Nephron (organoid): ENCODE measurements around the gene TSPO2.
"Not testable (repeated sequence)": the region's sequence is repeated elsewhere in the genome, so short reads cannot be mapped to it uniquely, and the experiment has no call there.

Source experiments
- H3K27ac Mint-ChIP-seq, 3 experiments: 2 replicates each; pipeline ENCODE4 v1.8.0; 2020; ENCODE audit warnings: mixed read lengths in 3 of 3, mild to moderate bottlenecking in 2 of 3, moderate library complexity in 1 of 3
- H3K27me3 Mint-ChIP-seq: 2 replicates; pipeline ENCODE4 v1.8.0; 2021; ENCODE audit warnings: low read depth, mild to moderate bottlenecking, moderate library complexity, mixed read lengths
- H3K36me3 Mint-ChIP-seq: 2 replicates; pipeline ENCODE4 v1.8.0; 2020; ENCODE audit warnings: low read depth, mixed read lengths
- H3K4me1 Mint-ChIP-seq: 2 replicates; pipeline ENCODE4 v1.8.0; 2020; ENCODE audit warnings: mixed read lengths
- H3K4me3 Mint-ChIP-seq, 3 experiments: 2 replicates each; pipeline ENCODE4 v1.8.0; 2020; ENCODE audit warnings: mild to moderate bottlenecking in 3 of 3, mixed read lengths in 3 of 3, moderate library complexity in 2 of 3
- H3K9me3 Mint-ChIP-seq: 2 replicates; pipeline ENCODE4 v1.8.0; 2020; ENCODE audit warnings: mixed read lengths
- CTCF ChIP-seq, 3 experiments: fragments of 200-600 bp; sonication (generic); IDR thresholded peaks; one replicate each; pipeline ENCODE4 v1.5.0; 2021; ENCODE audit warnings: antibody characterized with exemption in 3 of 3; ENCODE audit not compliant: unreplicated experiment in 3 of 3

TSPO2 gene

GRCh38 chr6:41009669-41010068 lies 32.6 kb upstream of the TSPO2 start:
- Mint-ChIP-seq H3K9me3 (peaks cover 2% of the 10 kb centered on the region), H3K4me3 (no peak overlapping the region), H3K27me3 (no peaks in the 10 kb centered on the region), H3K36me3 (peaks cover 4% of the 10 kb centered on the region), H3K27ac (no peak overlapping the region), H3K4me1 (peaks cover 14% of the 10 kb centered on the region)
- no peak for TF ChIP-seq CTCF (IDR thresholded peaks at IDR 0.05; ENCODE audit: unreplicated experiment in 3 of 3)

- Mint-ChIP-seq H3K4me1 (peaks cover 14% of the 10 kb centered on the region), H3K36me3 (peaks cover 8% of the 10 kb centered on the region), H3K4me3 (no peak overlapping the region), H3K27ac (no peak overlapping the region), H3K27me3 (peaks cover 4% of the 10 kb centered on the region), H3K9me3 (peaks cover 5% of the 10 kb centered on the region)
- no peak for TF ChIP-seq CTCF (IDR thresholded peaks at IDR 0.05; ENCODE audit: unreplicated experiment in 3 of 3)
Observed at GRCh38 chr6:41011673-41012072, 30.6 kb upstream of the TSPO2 start.

- Mint-ChIP-seq H3K27ac (peak overlapping the region in 2 of 3 experiments; percentile 34 to 61), H3K9me3 (peaks cover 5% of the 10 kb centered on the region), H3K4me3 (no peak overlapping the region), H3K27me3 (peaks cover 4% of the 10 kb centered on the region), H3K4me1 (peaks cover 14% of the 10 kb centered on the region), H3K36me3 (peaks cover 8% of the 10 kb centered on the region)
- no peak for TF ChIP-seq CTCF (IDR thresholded peaks at IDR 0.05; ENCODE audit: unreplicated experiment in 3 of 3)
Observed at GRCh38 chr6:41013466-41014153, 28.7 kb upstream of the TSPO2 start.

- peaks cover 14% of the 10 kb centered on the region for H3K4me1 Mint-ChIP-seq
- H3K27ac Mint-ChIP-seq = no peak overlapping the region
- H3K4me3 Mint-ChIP-seq = no peak overlapping the region
- H3K36me3 Mint-ChIP-seq = peaks cover 8% of the 10 kb centered on the region
- no peak for TF ChIP-seq CTCF (IDR thresholded peaks at IDR 0.05; ENCODE audit: unreplicated experiment in 3 of 3)
- peaks cover 5% of the 10 kb centered on the region for H3K9me3 Mint-ChIP-seq
- H3K27me3 Mint-ChIP-seq = peaks cover 4% of the 10 kb centered on the region
Observed at GRCh38 chr6:41014780-41015179, 27.5 kb upstream of the TSPO2 start.

- H3K27me3 Mint-ChIP-seq, H3K27ac Mint-ChIP-seq, H3K4me1 Mint-ChIP-seq, H3K9me3 Mint-ChIP-seq, H3K4me3 Mint-ChIP-seq: not testable (repeated sequence)
- H3K36me3 Mint-ChIP-seq = peaks cover 13% of the 10 kb centered on the region
Observed at GRCh38 chr6:41015860-41016259, 26.4 kb upstream of the TSPO2 start.

- no peak for TF ChIP-seq CTCF (IDR thresholded peaks at IDR 0.05; ENCODE audit: unreplicated experiment in 3 of 3)
- H3K36me3 Mint-ChIP-seq = peaks cover 12% of the 10 kb centered on the region
- H3K9me3 Mint-ChIP-seq = peaks cover 3% of the 10 kb centered on the region
- H3K4me3 Mint-ChIP-seq = no peak overlapping the region
- H3K27me3 Mint-ChIP-seq = peaks cover 4% of the 10 kb centered on the region
- no peak overlapping the region for H3K27ac Mint-ChIP-seq
- no peaks in the 10 kb centered on the region for H3K4me1 Mint-ChIP-seq
Observed at GRCh38 chr6:41017663-41018062, 24.6 kb upstream of the TSPO2 start.
